ENCODE results near the gene AKT1S1. TPM values are rescaled to one million over a fixed set of nuclear protein-coding genes. Genes with fewer than 3 reads are reported as not detected.

The AKT1S1 gene
- total RNA-seq, 1 experiment from 2014 or later: 42.3 TPM

DNA sequence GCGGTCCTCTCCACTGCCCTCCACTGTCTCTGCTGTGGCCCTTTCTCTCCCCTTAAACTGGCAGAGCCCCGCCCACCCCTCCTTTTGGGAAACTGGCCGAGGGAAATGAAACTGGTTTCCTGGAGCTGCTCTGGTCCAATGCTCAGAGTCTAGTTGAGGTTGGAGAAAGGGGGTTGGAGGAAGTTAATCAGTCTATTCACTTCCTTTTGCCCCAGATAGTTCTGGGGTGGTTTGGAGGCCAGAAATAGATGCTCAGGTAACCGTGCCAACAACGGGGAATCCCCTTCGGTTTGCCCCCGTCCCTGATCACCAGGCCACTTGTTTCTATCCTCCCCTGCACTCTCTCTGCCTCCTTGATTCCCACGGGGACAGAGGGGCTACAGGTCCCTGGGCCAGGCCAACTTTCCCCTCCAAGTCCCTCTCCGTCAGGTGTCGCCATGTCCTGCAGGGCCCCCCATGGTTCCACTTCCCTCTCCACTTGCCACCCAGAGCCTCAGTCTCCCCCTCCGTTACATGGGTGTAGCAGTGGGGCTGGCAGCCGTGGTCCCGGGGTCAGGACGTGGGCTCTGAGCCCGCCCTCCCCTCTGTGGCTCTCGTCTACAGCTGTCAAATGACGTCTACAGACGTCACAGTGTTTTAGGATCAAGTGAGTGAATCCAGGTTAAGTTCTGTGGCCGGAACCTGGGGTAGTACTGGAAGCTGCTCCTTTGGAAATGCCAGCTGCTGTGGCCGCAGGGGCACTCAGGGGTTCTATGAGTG, 19.9 kb upstream of the AKT1S1 start, which contains the start of gene IL4I1:
Gene IL4I1, minus strand, starts transcription at position 25 of the 759 bp plus-strand sequence. CDS start 727 bp downstream, outside the sequence.
- Histone ChIP-seq H3K9ac (ENCODE audit: low read length) (0 out of 2 replicates have a peak within 1 kb of the TSS, but pooled peaks have one; percentile 1), H3K27me3 (ENCODE audit: low read length) (no peaks in the 10 kb centered on the region), H3K9me2 (replicated peaks; ENCODE audit: low read length) (no peaks in the 10 kb centered on the region), H3K4me1 (ENCODE audit: insufficient read depth, low read length) (peaks cover 12% of the 10 kb centered on the region), H3K36me3 (ENCODE audit: low read depth, low read length) (no peaks in the 10 kb centered on the region), H3K79me2 (ENCODE audit: low read length) (no peaks in the 10 kb centered on the region), H3F3A (ENCODE audit: low read length, unreplicated experiment) (no peaks in the 10 kb centered on the region), H3K27ac (ENCODE audit: low read length) (peak within 1 kb of the TSS; percentile 17), H2AFZ (ENCODE audit: low read length) (peak within 1 kb of the TSS; percentile 39; the same call in 1 of the 2 replicates), H3K4me3 (ENCODE audit: low read length) (no peak within 1 kb of the TSS), H3K4me2 (ENCODE audit: low read length) (peak within 1 kb of the TSS; percentile 18; the same call in 1 of the 2 replicates), H3K9me3 (ENCODE audit: low read length) (no peaks in the 10 kb centered on the region), H4K20me1 (ENCODE audit: low read length) (no peaks in the 10 kb centered on the region)
- intact Hi-C loops (cut with micrococcal nuclease): no loop called here
- BruUV-seq (replicated peaks): no TSS peak
- ChIA-PET CTCF (no interaction called here), POLR2A (ENCODE audit: unreplicated experiment) (no interaction called here)
- ATAC-seq (peak; percentile 35; the same call in 1 of the 2 replicates), DNase-seq (no peak)
- no peak for TF ChIP-seq EZH2 (IDR thresholded peaks at IDR 0.05; ENCODE audit: low read length, unreplicated experiment)
- TF ChIP-seq, protein P1, sequence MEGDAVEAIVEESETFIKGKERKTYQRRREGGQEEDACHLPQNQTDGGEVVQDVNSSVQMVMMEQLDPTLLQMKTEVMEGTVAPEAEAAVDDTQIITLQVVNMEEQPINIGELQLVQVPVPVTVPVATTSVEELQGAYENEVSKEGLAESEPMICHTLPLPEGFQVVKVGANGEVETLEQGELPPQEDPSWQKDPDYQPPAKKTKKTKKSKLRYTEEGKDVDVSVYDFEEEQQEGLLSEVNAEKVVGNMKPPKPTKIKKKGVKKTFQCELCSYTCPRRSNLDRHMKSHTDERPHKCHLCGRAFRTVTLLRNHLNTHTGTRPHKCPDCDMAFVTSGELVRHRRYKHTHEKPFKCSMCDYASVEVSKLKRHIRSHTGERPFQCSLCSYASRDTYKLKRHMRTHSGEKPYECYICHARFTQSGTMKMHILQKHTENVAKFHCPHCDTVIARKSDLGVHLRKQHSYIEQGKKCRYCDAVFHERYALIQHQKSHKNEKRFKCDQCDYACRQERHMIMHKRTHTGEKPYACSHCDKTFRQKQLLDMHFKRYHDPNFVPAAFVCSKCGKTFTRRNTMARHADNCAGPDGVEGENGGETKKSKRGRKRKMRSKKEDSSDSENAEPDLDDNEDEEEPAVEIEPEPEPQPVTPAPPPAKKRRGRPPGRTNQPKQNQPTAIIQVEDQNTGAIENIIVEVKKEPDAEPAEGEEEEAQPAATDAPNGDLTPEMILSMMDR (conservative IDR thresholded peaks at IDR 0.05; ENCODE audit: low read depth, low read length): no peak
- TF ChIP-seq EZH2phosphoT487 (IDR thresholded peaks at IDR 0.05; ENCODE audit: borderline replicate concordance, low read length): no peak

DNA sequence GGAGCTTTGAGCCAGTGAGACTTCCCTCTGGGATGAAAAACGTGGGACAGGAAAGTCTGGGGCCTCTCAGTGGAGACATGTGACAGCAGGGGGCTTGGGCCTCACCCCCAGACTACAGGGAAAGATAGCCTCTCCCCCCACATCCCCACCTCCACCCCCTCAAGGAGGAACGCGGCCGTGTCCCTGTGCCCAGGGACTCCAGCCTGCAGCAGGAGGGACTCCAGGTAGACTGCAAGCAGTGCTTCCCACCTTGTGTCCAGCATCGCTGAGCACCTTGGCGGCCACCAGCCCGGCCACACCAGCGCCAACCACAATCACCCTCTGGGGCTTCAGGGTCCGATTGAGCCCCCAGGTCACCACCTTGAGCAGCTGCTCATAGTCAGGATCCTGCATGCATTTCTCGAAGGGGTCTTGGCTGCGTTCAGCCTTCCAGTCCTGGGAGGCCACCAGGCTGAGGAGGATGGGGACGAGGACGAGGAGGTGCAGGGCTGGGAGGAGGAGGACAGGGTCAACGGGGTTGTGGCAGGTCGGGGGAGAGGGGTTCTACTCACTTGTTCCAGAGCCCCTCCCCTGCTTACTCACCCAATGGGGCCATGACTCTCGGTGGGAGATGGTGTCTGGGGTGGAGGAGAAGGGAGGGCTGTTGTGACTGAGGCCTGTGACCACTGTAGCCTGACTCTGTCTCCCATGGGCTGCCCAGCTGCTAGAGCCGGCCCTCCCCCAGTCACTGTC, 18.6 kb upstream of the AKT1S1 start:
- Histone ChIP-seq H3K27me3 (ENCODE audit: low read length) (no peaks in the 10 kb centered on the region), H3K9me3 (ENCODE audit: low read length) (no peaks in the 10 kb centered on the region), H2AFZ (ENCODE audit: low read length) (no peak overlapping the region), H4K20me1 (ENCODE audit: low read length) (no peaks in the 10 kb centered on the region), H3K9me2 (replicated peaks; ENCODE audit: low read length) (no peaks in the 10 kb centered on the region), H3K79me2 (ENCODE audit: low read length) (no peaks in the 10 kb centered on the region), H3K4me3 (ENCODE audit: low read length) (no peak overlapping the region), H3K9ac (ENCODE audit: low read length) (no peak overlapping the region), H3K36me3 (ENCODE audit: low read depth, low read length) (no peaks in the 10 kb centered on the region), H3F3A (ENCODE audit: low read length, unreplicated experiment) (no peaks in the 10 kb centered on the region), H3K4me2 (ENCODE audit: low read length) (no peak overlapping the region), H3K4me1 (ENCODE audit: insufficient read depth, low read length) (peaks cover 12% of the 10 kb centered on the region), H3K27ac (ENCODE audit: low read length) (no peak overlapping the region)
- ATAC-seq (no peak), DNase-seq (no peak)
- ChIA-PET POLR2A (ENCODE audit: unreplicated experiment) (interaction anchor here (0.6 kb wide), 1 partner anchor 129 kb away, joined by 5 read pairs; the partner anchor contains the start of gene AP2A1), CTCF (no interaction called here)
- no TSS peak for BruUV-seq (replicated peaks)
- intact Hi-C loops (cut with micrococcal nuclease): no loop called here
- TF ChIP-seq EZH2phosphoT487 (IDR thresholded peaks at IDR 0.05; ENCODE audit: borderline replicate concordance, low read length) (no peak), EZH2 (IDR thresholded peaks at IDR 0.05; ENCODE audit: low read length, unreplicated experiment) (no peak)
- TF ChIP-seq, protein P1 (conservative IDR thresholded peaks at IDR 0.05; ENCODE audit: low read depth, low read length): no peak

Data from PC-3 (cell line).